HG02943 (cell line): ENCODE results near the gene KCNN1.

ENCODE experiments used
- ATAC-seq: cut with Tn5 transposase; IDR thresholded peaks from one replicate; pipeline ENCODE4 v1.9.1; 2021; ENCODE audit warnings: mild to moderate bottlenecking, low read depth, moderate library complexity; ENCODE audit not compliant: unreplicated experiment

The KCNN1 gene

DNA sequence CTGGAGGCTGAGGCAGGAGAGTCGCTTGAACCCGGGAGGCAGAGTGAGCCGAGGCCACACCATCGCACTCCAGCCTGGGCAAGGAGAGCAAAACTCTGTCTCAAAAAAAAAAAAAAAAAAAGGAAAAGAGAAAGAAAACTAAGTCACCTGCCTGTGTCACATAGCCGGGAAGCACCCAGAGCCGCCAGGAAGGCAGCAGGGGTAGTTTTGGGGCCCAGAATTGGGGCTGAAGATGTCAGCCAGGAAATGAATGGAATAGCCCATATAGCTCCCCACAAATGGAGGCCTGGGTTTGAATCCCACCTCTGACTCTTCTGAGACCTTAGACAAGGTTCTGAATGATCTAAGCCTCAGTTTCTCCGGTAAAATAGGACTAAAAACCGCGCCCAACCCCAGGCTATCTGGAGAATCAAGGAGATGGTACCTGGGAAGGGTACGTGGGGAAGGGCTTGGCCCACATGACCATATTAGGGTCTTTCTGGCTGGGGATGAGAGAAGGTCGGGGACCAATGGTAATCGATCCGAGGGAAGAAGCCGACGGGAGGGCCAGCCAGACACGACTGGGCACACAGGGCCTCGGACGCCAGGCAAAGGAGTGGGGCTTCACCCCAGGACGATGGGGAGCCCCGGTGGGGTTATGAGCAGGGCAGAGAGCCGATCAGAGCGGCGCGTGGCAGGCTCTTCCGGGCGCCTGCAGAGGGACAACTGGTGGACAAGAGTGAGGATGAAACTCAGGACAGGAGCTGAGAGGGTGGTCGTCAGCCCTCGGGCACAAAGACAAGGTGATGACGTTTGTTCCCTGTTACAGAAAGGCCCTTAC lies 19.7 kb upstream of the KCNN1 start:
- ATAC-seq, result no peak

DNA sequence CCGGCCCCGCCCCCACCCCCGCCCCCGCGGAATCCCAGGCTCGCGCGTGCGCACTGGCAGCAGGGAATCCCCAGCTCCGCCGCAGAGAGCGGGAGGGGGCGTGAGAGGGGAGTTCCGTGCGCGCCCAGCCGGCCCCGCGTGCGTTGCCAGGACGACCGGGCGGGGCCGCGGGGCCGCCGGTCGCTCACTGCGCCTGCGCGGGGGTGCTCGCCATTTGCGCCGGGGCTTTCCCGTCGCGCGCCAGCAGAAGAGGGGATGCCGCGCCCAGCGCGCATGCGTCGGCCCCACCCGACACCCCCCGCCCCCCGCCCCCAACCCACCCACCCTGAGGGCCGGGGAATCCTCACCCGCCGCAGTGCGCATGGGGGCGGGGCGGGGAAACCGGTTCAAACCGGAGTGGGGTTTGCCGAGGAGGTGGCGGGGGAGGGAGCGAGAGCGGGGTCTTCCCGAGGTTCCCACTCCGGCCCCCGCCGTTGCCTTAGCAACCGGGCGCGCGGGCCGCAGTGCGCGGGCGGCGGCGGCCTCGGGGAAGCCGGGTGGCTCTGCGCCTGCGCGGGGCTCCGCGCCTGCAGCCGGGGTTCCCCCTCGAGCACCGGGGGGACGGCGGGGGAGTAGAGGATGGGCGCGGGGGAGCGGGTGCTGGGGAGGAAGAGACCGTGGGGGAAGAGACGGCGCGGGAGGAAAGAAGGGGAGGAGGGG lies 18.9 kb upstream of the KCNN1 start:
- ATAC-seq, result no peak

DNA sequence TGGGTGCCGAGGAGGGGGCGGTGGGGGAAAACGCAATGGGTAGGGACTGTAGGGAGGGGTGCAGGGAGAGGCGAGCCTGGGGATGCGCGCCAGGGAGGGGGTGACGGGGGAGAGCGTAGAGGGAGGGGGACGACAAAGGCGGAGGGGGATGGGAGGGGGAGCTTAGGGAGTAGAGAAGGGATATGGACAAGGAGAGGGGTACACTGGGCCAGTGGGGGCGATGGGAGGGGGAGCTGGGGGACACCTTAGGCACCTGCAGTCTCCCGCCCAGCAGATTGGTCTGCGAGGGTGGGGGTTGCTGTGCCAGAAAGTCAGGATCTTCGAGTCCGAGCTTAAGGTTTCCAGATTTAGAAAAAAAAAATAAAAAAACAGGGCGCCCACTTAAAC lies 18.4 kb upstream of the KCNN1 start:
- no peak for ATAC-seq

DNA sequence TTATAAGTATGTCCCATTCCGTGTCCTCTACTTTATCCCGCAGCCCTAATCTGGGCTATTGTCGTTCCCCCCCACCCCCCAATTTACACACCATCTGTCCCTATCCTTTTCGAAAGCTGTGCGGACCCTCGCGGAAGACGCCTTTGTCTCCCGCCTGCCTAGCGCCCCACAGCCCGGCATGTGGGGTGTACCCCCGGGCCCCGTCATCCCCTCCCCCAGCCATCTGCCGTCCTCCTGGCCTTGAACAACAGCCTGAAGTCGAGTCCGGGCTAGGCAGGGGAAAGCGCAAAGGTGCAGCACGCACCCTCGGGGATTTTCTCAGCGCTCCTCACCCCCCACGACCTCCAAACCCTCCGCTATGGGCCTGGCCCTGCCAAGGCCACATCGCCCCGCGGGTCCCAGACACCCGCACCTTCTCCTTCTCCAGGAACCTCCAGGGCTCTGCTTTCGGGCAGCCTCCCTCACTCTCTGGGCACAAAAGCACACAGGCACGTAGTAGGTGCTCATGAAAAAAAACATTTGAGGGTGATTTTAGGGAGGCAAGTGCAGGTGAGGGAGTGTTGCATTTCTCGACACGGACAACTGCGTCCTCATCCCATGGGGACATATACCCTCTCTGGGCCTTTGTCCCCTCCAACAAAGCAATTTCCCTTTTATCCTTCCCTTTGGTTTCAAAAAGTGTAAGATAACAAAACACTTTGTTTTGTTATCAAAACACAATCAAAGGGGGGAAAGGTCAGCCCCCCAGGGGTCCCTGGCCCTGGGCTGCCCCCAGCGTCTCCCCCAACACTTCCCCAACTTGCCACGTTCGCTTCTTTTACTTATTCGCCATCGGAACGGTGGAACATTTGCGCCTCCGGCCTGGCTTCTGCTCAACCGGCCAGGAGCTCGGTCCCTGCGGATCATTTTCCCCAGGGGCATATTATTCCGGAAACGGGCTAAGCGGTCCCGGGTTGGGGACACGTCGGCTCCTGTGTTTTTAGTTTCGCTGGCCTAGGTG lies 17.7 kb upstream of the KCNN1 start:
- ATAC-seq, result no peak

DNA sequence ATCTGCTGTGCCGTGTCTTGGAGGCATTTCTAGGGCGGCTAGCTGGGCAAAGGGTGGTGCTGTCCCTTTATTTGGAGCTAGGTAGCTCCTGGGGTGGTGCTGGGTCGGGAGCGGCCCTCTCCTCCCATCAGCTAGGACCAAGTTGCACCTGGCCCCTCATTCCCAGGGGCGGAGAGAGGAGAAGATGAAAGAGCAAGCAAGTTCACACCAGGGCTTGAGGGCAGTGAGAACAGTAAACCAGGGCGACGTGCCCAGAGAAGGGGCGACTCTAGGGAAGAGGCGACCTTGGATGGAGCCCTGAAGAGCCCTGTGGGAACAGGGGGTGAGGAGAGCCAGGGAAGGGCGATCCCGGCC lies 17.0 kb upstream of the KCNN1 start:
- ATAC-seq, result no peak

DNA sequence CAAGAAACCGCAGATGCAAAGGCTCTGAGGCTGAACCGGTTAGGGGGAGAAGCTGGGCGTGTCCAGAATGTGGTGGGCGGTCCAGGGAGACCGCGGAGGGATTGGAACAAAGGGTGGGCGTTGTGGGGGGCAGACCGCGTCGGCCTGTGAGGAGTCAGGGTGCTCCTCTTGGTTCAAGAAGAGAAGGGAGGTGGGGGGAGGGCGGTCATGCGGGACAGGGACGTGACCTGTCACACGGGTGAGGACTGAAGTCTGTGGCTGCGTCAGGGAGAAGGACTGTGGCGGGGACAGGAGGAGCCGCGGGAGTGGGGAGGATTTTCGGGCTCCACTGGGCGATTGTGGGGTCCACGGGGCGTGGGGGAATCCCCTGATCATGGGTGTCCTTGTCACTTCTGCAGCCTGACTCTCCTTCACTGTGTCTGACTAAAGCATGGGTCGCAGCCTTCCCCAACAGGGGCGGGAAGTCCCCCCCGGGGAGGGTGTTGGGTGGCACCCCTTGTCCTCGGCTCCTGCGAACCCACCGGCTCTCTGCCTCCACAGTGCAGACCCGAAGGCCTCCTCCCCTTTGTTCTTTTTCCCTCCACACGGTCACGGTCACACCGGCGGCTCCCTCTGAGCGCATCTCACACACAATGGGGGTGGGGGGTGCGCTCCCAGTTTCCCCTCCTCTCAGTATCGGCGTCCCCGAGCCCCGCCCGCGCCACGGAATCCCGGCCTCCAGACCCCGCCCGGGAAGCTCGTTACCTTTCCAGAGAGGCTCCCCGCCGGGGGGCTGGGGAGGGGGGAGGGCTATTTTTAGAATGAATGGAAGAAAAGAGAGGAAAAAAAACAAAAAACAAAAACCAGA lies 16.4 kb upstream of the KCNN1 start:
- no peak for ATAC-seq

DNA sequence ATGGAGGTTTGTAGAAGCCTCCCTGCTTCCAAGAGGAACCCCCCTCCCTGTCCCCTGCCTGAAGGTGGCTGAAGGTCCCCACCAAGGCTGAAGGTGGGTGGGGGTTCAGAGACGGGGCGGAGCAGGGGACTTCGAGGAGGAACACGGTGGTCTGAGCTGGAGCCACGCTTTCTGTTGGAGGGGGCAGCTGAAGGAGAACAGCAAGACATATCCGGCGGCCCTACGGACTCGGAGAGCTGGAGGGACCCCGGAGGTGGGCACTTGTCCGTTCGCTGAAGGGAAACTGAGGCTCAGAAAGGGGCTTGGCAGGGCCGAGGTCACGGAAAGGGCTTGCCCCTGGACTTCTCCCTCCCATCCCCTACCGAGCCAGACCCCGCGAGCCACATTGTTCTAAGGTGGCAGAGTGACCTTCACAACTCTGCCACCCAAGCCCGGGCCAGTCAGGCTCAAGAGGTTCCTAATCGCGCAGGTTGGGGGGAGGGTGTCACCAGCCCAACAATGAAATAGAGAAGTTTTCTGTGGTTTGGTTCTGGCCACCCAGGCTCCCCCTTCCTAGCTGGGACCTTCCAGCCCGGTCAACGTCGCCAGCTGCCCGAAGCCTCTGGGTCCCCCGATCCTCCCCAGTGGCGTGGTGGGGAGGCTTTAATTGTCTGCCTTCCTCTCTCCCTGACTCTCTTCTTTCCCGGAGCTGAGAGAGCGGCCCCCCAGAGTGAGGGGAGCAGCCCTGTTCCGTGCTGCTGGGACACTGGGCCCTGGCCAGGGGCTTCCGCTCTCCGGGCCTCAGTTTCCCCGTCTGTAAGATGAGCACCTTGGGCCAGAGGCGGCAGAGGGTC lies 15.5 kb upstream of the KCNN1 start:
- no peak for ATAC-seq

DNA sequence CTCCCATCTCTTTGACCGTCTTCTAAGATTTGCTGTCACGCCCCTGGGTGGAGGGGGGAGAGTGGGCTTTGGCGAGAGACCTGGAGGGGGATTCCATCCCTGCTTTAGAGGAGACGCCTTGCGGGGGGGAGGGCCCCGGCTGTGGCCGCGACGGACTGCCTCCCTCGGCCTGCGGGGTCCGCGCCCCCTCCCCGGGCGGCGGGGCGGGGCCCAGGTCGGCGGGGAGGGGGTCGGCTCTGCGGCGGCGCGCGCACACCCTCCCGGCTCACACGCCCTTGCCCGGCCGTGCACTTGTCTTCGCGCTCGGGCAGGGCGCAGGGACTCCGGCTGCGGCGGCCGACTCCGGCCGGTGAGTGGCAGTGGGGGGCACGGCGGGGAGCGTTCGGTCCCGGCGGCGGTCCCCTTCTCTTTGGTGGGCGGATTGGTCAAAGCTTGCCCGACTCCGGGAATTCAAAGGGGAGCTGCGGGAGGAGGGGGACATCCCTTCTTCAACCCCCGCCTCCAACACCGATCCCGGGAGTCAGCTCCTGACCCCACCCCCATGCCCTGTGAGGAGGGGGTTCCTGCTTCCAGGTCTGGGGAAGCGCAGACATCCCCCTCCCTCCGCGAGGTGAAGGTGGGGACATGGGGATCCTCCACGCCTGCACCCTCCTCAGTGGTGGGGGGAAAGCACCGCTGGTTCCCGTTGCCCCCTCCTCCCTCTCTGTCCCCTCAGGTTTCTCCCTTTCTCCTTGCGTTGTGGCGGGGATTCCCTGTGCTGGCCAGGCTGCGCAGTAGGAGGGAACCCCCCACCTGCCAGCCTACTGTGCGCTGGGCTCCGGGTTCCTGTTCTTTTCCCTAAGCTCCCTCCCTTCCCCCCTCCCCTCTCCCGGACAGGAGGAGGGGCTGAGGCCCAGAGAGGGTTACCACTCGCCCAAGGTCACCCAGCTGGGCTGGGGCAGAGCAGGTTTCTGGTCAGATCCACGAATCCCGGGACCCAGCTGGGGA lies 14.6 kb upstream of the KCNN1 start:
- no peak for ATAC-seq

DNA sequence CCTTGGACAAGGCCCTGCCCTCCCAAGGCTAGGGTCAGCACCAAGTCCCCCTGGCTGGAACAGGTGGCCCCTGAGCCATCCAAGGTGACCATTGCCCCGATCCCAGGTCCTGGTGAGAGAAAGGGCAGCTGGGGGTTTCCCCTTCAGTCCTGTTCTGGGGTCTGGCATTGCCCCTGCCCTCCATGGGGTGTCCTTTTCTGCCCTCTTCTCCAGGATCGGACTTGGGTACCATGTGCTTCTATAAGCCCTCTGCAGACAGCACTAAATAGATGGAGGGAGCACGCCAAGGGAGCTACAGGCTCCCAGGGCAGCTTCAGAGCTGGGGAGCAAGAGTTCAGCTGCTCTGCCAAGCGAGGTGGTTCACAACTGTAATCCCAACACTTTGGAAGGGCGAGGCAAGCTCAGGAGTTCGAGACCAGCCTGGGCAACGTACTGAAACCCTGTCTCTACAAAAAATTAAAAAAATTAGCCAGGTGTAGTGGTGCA lies 13.5 kb upstream of the KCNN1 start:
- no peak for ATAC-seq

DNA sequence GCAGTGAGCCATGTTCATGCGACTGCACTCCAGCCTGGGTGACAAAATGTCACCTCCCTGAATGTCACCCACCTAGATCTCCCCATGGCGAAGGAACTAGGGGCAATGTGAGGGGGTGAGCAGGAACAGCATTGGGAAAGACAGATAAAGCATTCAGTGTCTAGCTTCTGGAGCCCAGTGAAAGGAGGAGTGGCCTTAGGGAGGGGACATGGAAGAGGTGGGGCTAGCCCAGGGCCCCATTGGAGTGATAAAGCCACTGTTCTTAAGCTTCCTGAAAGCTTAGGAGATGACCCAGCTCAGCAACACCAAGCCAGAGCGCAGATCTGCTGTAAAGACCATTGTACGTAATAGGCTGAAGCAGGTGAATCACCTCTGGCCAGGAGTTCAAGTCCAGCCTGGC lies 13.0 kb upstream of the KCNN1 start:
- no peak for ATAC-seq

DNA sequence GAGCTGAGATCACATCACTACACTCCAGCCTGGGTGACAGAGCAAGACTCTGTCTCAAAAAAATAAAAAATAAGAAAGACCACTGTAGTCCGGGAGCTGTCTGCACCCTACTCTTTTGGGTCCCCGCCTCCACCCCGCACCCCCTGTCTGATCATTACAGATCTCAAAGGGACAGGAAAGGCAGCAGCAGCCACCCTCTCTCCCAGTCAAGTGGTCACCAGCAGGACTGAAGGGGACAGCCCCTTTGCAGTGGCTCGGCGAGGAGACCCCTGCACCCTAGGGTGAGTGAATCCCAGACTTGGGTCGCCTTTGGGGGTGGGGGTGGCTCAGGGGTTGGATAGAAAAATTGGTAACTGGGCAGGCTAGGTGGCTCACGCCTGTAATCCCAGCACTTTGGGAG lies 12.5 kb upstream of the KCNN1 start:
- no peak for ATAC-seq

DNA sequence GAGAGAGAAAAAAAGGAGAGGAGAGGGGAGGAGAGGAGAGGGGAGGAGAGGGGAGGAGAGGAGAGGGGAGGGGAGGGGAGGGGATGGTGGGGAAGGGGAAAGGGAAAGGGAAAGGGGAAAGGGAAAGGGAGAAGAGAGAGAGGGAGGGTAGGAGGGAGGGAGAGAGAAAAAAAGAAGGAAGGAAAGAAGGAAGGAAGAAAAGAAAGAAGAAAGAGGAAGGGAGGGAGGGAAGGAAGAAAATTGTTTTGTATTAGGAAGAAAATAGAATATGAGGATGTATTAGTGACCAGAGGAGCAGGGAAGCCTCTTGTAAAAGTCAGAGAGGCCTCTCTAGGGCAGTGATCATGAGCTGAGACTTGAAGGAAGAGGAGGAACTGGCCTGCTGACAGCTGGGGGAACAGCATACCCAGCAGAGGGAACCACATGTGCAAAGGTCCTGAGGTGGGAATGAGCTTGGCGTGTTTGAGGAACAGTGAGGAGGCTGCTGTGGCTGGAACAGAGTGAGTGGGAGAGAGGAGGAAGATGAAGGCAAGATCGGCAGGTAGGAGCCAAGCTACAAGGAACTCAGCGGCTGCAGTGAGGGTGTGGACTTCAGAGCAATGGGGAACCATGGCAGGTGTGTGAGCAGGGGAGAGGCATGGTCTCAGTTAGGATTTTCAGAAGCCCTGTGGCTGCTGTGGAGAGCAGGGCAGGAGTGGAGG lies 9.6 kb upstream of the KCNN1 start:
- no peak for ATAC-seq

DNA sequence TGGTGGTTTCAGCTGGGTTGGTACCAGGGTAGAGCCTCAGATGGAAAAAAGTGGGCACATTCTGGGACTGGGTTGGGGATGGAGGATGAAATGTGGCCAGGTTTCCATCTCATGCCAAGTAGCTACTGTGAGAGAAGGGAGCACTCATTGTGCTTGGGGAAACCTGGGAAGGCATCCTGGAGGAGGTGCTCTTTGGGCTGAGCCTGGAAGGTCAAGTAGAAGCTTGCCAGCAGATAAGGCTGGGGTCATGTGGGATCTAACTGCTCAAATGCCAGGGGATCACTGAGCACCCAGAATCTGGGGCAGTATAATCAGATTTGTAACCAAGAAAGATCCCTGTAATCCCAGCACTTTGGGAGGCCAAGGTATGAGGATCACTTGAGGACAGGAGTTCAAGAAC lies 9.0 kb upstream of the KCNN1 start:
- no peak for ATAC-seq

DNA sequence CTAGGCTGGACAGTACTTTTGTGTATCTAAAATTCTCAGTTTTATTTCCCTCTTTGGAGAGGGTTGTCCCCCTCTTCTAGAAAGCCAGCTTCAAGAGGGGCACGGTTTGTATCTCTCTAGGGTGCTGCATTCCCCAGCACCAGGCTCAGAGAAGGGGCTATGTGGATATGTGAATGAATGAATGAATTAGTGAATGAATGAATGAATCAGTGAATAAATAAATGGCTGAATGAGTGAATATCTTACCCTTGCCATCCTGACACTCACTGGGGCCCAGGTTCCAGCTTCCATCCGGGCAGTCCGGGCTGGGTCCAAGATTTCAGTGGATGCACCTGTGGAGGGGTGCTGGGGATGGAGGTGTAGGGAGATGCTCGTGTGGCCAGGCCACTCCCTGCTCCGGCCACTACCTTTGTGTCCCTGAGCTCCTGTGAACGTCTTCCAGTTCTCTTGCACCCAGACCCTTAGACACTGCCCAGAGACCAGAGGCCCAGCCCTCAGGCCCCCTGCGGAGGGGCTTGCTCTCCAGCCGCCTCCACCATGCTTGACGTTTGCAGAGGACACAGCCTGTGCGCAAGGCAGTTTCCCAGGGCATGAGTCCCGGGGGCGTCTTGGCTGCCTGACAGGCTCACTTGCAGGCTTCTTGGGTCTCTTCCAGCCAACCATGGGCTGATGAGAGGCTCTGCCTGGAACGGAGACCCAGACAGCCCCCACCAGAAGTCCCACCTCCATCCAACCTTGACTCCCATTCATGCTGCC lies 2.8 kb upstream of the KCNN1 start:
- ATAC-seq, result no peak

DNA sequence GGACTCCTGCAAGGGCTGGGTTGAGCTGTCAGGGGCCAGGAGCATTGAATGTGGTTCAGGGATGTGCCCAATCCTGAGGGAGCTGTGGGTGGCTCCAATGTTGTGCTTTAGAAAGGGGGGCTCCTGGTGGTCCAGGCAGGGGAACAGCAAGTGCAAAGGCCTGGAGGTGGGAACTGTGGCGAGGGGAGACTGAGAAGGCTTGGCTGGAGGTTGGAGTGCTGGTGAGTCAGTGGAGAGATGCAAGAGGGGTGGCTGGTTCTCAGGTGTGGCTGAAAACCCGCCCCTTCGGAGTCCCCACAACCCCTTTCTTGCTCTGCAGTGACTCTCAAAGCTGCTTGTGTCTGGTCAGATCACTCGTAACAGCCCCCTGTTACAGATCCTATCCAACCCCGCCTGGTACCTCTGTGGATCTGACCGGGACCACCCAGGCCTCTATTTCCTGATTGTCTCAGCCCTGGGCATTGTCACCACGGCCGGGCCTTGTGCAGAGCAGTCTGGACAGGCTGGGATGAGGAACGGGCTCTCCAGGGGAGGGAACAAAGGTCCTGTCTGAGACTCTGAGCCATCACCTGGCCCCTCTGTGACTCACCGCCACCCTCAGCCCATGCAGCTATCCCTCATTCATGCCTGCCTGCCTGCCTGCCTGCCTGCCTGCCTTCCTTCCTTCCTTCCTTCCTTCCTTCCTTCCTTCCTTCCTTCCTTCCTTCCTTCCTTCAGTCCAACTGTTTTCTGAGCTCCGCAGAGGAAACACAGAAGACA lies 1.4 kb upstream of the KCNN1 start:
- ATAC-seq, result no peak

DNA sequence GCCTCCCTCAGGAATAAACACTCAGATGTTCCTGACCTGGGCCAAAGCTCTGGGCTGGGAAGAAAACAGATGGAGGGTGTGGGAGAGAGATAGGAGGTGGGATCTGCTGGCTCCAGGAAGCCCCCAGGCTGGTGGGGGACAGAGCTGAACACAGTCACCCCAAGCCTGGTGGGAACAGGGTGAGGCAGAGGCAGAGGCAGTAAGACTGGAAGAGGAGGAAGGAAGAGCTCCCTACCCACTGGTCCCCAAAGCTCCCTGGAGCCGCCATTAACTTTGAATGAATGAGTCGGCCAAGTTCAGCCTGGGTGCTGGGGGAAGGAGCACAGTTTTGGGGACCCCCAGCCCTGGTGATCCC lies 801 bp upstream of the KCNN1 start:
- ATAC-seq, result no peak
